Smooth muscle cell (in vitro differentiated cells): ENCODE measurements around the gene PRCD. TPM values are rescaled to one million over a fixed set of nuclear protein-coding genes. Genes with fewer than 3 reads are reported as not detected.
A peak's percentile ranks its signal among the peaks of the same experiment; 100 is the strongest.
"Not testable (repeated sequence)": the region's sequence is repeated elsewhere in the genome, so short reads cannot be mapped to it uniquely, and the experiment has no call there.

ENCODE experiments used
- DNase-seq: peaks from one replicate; lab custom pipeline; 2025; ENCODE audit not compliant: unreplicated experiment; lab: John Stamatoyannopoulos, UW
- H2AFZ ChIP-seq: fragments of 200-600 bp; sonication (generic); 2 replicates; pipeline ENCODE4 v1.6.0; 2016; ENCODE audit warnings: antibody characterized with exemption, low read depth, mild to moderate bottlenecking
- H3F3A ChIP-seq: fragments of 200-600 bp; sonication (generic); 2 replicates; pipeline ENCODE4 v1.6.0; 2017; ENCODE audit warnings: antibody characterized with exemption, low read depth
- H3K27ac ChIP-seq: fragments of 200-600 bp; sonication (generic); 2 replicates; pipeline ENCODE4 v1.5.1; 2016; ENCODE audit warnings: low read depth, mild to moderate bottlenecking
- H3K27me3 ChIP-seq: fragments of 200-600 bp; sonication (generic); 2 replicates; pipeline ENCODE4 v1.6.1; 2016; ENCODE audit warnings: low read depth, mild to moderate bottlenecking
- H3K36me3 ChIP-seq: fragments of 200-600 bp; sonication (generic); 2 replicates; pipeline ENCODE4 v1.5.1; 2016; ENCODE audit warnings: low read depth
- H3K4me1 ChIP-seq: fragments of 200-600 bp; sonication (generic); 2 replicates; pipeline ENCODE4 v1.5.1; 2016; ENCODE audit warnings: low read depth
- H3K4me2 ChIP-seq: fragments of 200-600 bp; sonication (generic); 2 replicates; pipeline ENCODE4 v1.6.0; 2016; ENCODE audit warnings: mild to moderate bottlenecking
- H3K4me3 ChIP-seq: fragments of 200-600 bp; sonication (generic); 2 replicates; pipeline ENCODE4 v1.5.1; 2016; ENCODE audit warnings: mild to moderate bottlenecking
- H3K79me2 ChIP-seq: fragments of 200-600 bp; sonication (generic); 2 replicates; pipeline ENCODE4 v1.6.0; 2016; ENCODE audit warnings: low read depth, mild to moderate bottlenecking
- H3K9ac ChIP-seq: fragments of 200-600 bp; sonication (generic); 2 replicates; pipeline ENCODE4 v1.6.0; 2016; ENCODE audit warnings: low read depth
- H3K9me3 ChIP-seq: fragments of 200-600 bp; sonication (generic); replicated peaks from 2 replicates; pipeline ENCODE4 v1.5.1; 2016; ENCODE audit warnings: low read depth
- H4K20me1 ChIP-seq: fragments of 200-600 bp; sonication (generic); 2 replicates; pipeline ENCODE4 v1.6.0; 2016; ENCODE audit warnings: low read depth
- WGBS: methylation state at CpG from one replicate; pipeline ENCODE4 v1.1.7; 2016; ENCODE audit warnings: low lambda C conversion rate; 5-methylcytosine and 5-hydroxymethylcytosine counted together
- polyA plus RNA-seq: library from polyadenylated mRNA; unstranded; fragments of >200 nt; fragmentation: Nextera tagmentation; extraction: Ambion mirVana; gene quantifications from 2 replicates; pipeline ENCODE4 v1.2.1, GENCODE V29; 2016
- total RNA-seq: library from RNA; depleted of rRNA; stranded (reverse); fragments of >200 nt; gene quantifications from 2 replicates; pipeline ENCODE4 v1.2.3, GENCODE V29; 2014
- TF ChIP-seq, protein P1 (sequence below): fragments of 200-600 bp; sonication (generic); IDR thresholded peaks from 2 replicates; pipeline ENCODE4 v1.5.1; 2017; ENCODE audit warnings: borderline replicate concordance, mild to moderate bottlenecking, antibody characterized with exemption; ENCODE audit not compliant: insufficient read depth, poor library complexity, severe bottlenecking

The PRCD gene
- total and polyA plus RNA-seq, 2 experiments from 2014 or later, result 0.31 to 5.8 TPM

DNA sequence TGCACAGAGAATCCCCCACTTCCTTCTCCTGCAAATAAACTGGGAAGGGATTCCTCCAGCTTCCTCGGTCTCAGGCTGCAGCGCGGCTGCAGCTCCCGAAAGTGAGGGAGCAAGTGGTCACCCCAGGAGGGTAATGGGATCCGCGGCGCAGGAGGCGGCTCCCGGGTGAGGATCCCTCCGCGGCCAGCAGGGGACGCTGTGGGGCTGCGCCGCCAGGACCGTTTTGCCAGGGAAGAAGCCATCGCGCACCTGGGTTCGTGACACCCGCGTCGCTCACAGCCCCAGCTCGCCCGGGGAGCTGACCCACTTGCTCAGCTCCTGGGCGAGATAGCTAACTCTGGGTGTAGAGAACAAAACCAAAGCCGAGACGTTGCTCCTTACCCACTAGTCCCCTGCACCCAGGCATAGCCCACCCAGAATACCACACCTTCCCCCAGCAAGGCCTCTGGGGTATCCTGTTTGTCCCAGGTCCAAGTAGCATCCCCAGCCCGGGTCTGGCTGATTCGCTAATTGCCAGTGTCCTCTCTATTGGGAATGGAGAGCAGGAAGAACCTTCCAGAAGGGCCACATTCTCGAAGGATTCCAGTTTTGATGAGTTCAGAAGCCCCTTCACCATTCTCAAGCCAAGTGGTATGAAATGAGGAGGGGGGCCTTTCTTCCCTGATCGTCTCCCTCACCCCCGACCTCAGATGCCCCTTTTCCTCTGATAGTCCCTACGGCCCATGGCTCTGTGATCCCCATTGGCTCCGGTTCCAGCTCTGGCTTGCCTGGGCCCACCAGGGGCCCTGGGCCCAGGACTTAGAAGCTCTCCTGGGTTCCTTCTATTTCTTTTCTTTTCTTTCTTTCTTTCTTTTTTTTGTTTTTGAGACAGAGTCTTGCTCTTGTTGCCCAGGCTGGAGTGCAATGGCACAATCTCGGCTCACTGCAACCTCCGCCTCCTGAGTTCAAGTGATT lies 16.5 kb upstream of the PRCD start:
- Histone ChIP-seq H3K27ac (no peak overlapping the region), H3K4me2 (peak overlapping the region; percentile 74), H3K4me1 (peaks cover 9% of the 10 kb centered on the region), H2AFZ (no peak overlapping the region), H3K27me3 (no peaks in the 10 kb centered on the region), H3F3A (no peaks in the 10 kb centered on the region), H3K79me2 (no peaks in the 10 kb centered on the region), H3K4me3 (no peak overlapping the region), H3K9ac (no peak overlapping the region), H3K9me3 (no peaks in the 10 kb centered on the region), H4K20me1 (no peaks in the 10 kb centered on the region), H3K36me3 (no peaks in the 10 kb centered on the region)
- TF ChIP-seq, protein P1, sequence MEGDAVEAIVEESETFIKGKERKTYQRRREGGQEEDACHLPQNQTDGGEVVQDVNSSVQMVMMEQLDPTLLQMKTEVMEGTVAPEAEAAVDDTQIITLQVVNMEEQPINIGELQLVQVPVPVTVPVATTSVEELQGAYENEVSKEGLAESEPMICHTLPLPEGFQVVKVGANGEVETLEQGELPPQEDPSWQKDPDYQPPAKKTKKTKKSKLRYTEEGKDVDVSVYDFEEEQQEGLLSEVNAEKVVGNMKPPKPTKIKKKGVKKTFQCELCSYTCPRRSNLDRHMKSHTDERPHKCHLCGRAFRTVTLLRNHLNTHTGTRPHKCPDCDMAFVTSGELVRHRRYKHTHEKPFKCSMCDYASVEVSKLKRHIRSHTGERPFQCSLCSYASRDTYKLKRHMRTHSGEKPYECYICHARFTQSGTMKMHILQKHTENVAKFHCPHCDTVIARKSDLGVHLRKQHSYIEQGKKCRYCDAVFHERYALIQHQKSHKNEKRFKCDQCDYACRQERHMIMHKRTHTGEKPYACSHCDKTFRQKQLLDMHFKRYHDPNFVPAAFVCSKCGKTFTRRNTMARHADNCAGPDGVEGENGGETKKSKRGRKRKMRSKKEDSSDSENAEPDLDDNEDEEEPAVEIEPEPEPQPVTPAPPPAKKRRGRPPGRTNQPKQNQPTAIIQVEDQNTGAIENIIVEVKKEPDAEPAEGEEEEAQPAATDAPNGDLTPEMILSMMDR, result peak; percentile 99
- DNase-seq, result peak; percentile 59
- WGBS, result 25% methylated on average over 35 of the region's 35 CpGs

DNA sequence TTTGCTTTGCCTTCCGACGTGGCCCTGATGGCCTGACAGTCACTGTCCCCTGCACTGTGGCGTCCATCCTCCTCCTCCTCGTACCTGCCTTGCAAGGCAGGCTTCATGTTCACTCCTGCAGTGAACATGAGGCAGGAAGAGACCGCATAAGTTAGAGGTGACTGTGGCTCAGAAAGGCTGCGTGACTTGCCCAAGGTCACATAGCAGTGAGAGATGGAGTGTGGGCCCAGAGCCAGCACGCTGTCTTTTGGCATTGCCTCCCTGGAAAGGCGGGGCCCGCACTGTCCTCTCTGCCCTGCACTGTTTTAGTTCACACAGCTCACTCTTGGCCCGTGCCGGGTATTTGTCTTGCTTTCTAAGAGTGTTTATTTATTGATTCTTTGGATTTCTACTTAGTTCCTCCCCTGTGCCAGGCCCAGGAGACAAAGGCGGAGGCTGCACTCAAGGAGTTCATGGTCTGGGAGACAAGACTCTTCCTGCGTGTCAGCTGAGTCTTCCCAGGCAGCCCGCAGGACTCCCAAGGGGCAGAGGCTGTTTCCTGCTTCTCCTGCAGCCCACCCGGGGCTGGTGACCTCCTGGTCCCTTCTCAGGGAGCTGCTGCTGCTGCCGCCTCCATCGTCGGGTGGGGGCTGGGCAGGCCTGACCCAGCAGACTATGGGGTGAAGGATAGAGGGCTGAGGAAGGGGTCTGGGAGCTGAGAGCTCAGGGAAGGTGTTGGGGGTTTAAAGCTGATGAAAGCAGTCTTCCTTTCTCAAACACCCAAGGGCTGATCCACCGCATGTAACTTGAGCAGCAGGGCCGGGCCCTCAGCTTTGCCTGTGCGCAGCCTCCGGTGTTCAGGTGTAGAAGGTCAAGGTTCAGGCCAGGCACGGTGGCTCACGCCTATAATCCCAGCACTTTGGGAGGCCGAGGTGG lies 15.0 kb upstream of the PRCD start:
- H3K27ac ChIP-seq, result no peak overlapping the region
- peak overlapping the region; percentile 58 for H2AFZ ChIP-seq
- no peaks in the 10 kb centered on the region for H3F3A ChIP-seq
- H3K27me3 ChIP-seq, result no peaks in the 10 kb centered on the region
- no peak overlapping the region for H3K4me3 ChIP-seq
- peaks cover 14% of the 10 kb centered on the region for H3K4me1 ChIP-seq
- no peaks in the 10 kb centered on the region for H3K36me3 ChIP-seq
- no peaks in the 10 kb centered on the region for H3K9me3 ChIP-seq
- TF ChIP-seq, protein P1, result no peak
- no peaks in the 10 kb centered on the region for H3K79me2 ChIP-seq
- no peak for DNase-seq
- WGBS, result 69% methylated on average over 25 of the region's 25 CpGs
- no peaks in the 10 kb centered on the region for H4K20me1 ChIP-seq
- no peak overlapping the region for H3K9ac ChIP-seq
- H3K4me2 ChIP-seq, result no peak overlapping the region

DNA sequence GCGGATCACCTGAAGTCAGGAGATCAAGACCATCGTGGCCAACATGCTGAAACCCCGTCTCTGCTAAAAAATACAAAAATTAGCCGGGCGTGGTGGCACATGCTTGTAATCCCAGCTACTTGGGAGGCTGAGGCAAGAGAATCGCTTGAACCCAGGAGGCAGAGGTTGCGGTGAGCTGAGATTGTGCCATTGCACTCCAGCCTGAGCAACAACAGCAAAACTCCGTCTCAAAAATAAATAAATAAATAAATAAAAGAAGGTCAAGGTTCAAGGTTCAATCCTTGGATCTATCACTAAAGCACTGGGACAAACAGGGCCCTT lies 14.4 kb upstream of the PRCD start:
- WGBS, result 95% methylated on average over 8 of the region's 8 CpGs
- H3K27me3 ChIP-seq, H3K36me3 ChIP-seq, H3K9ac ChIP-seq, H3K4me3 ChIP-seq, H3K79me2 ChIP-seq, H3K4me2 ChIP-seq, H3F3A ChIP-seq, DNase-seq, H4K20me1 ChIP-seq, H2AFZ ChIP-seq, H3K9me3 ChIP-seq, H3K27ac ChIP-seq: not testable (repeated sequence)
- peaks cover 19% of the 10 kb centered on the region for H3K4me1 ChIP-seq

DNA sequence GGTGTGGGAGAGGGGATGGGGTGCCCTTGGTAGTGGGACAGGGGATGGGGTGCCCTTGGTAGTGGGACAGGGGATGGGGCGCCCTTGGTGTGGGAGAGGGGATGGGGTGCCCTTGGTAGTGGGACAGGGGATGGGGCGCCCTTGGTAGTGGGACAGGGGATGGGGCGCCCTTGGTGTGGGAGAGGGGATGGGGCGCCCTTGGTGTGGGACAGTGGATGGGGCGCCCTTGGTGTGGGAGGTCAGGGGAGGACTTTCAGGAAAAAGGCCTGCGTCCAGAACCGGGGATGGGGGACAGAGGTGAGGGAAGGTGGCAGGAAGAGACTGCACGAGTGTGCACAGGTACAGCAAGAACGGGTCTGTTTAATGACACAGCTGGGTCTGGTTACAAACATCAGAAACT lies 12.8 kb upstream of the PRCD start:
- H3K27ac ChIP-seq, DNase-seq, H3K79me2 ChIP-seq, H2AFZ ChIP-seq, H4K20me1 ChIP-seq, H3K36me3 ChIP-seq, H3K9ac ChIP-seq, H3F3A ChIP-seq, H3K9me3 ChIP-seq, H3K27me3 ChIP-seq, H3K4me3 ChIP-seq: not testable (repeated sequence)
- peaks cover 21% of the 10 kb centered on the region for H3K4me1 ChIP-seq
- 71% methylated on average over 7 of the region's 9 CpGs for WGBS
- peak overlapping the region; percentile 58 for H3K4me2 ChIP-seq
